AG04449 (cell line): ENCODE measurements around the gene S100A9.

ENCODE experiments used
- CTCF ChIA-PET: fragments of 350-600 bp; formaldehyde crosslinking; extraction: SDS; loops from one replicate; lab custom pipeline; 2021; ENCODE audit warnings: antibody characterized with exemption; lab: Yijun Ruan, JAX
- POLR2A ChIA-PET: fragments of 400-600, 350-600 bp; formaldehyde crosslinking; extraction: SDS; loops from one replicate; lab custom pipeline; 2020; ENCODE audit warnings: antibody characterized with exemption, inconsistent platforms; lab: Yijun Ruan, JAX
- DNase-seq: peaks from one replicate; pipeline ENCODE4 v3.0.0-alpha.2; 2010; ENCODE audit warnings: low read depth, low spot score
- H3K4me3 ChIP-seq: 2 replicates; pipeline ENCODE4 v1.5.1; 2011; ENCODE audit warnings: low read depth, mild to moderate bottlenecking, control low read depth, low read length
- CTCF ChIP-seq: IDR thresholded peaks from one replicate; pipeline ENCODE4 v1.5.1; 2011; ENCODE audit warnings: mild to moderate bottlenecking, moderate library complexity, low read length, control low read depth, inconsistent platforms; ENCODE audit not compliant: insufficient read depth; ENCODE audit errors: missing control alignments

S100A9 gene

DNA sequence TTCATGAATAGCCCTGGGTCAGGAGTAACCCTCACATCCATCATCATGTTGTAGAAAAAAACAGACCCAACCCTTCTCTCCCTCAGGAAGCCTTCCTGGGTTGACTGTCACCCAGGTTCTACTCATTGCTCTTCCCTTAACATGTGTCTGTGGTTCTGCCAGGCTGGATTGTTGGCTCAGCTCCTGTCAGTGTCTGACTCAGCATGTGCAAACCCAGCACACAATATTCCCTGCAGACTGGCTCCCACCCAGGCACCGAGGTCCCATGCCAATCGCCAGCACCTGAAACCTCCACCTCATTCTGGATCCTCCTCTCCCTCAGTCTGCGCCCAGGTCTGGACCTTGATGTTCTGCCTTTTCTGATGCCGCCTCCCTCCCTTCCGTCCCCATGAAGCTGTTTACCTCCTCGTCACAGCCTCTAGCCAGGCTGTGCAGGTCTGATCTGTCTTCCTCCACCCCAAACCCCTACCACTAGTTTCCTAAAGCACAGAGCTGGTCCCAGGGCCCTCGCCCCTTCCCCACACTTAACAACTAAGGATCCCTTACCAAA is 37.6 kb downstream of the S100A9 start:
- TF ChIP-seq CTCF, result no peak
- ChIA-PET CTCF (no interaction called here), POLR2A (no interaction called here)
- DNase-seq, result no peak
- H3K4me3 ChIP-seq, result no peak overlapping the region

DNA sequence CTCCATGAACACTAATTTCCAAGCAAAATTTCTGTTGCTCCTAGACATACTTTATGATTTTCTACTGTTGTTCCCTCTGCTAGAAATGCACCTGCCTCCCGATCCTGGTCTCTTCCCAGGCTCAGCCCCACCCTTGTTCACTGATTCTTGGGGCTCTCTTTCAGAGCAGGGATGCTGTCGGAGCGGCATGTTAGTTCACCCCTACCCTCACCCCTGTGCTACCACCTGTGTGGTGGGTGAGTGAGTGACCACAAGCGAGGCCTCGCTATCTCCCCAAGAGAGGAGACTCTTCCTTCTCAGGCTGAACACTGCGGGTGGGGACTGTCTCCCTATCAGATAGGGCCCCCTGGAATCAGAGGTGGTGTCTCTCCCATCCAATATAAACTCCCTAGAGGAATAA is 38.1 kb downstream of the S100A9 start:
- DNase-seq, result no peak
- H3K4me3 ChIP-seq, result no peak overlapping the region
- ChIA-PET POLR2A (no interaction called here), CTCF (no interaction called here)
- no peak for TF ChIP-seq CTCF

DNA sequence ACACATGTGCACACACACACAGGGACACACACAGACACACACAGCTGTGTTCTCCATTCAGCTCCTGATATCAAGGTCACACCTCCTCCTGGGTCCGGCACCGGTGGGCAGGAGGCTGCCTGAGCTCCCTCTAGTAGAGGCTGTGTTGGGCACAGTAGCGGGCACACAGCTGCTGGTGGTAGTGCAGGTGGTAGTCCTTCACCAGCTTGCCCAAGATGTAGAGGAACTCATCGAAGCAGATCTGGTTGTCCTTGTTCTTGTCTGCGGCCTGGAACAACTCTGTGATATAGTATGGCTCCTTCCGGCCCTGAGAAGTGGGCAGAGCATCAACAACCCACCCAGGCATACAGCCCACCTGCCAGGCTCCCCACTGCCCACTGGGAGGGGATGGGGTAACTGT is 38.8 kb downstream of the S100A9 start:
- no peak for DNase-seq
- CTCF ChIA-PET, result no interaction called here
- no peak for TF ChIP-seq CTCF
- no peak overlapping the region for H3K4me3 ChIP-seq
- POLR2A ChIA-PET, result no interaction called here

- POLR2A ChIA-PET, result no interaction called here
- H3K4me3 ChIP-seq, result no peak overlapping the region
- no peak for DNase-seq
- CTCF ChIA-PET, result no interaction called here
- TF ChIP-seq CTCF, result no peak
Measured at GRCh38 chr1:153397051-153397923, 39.6 kb downstream of the S100A9 start.

DNA sequence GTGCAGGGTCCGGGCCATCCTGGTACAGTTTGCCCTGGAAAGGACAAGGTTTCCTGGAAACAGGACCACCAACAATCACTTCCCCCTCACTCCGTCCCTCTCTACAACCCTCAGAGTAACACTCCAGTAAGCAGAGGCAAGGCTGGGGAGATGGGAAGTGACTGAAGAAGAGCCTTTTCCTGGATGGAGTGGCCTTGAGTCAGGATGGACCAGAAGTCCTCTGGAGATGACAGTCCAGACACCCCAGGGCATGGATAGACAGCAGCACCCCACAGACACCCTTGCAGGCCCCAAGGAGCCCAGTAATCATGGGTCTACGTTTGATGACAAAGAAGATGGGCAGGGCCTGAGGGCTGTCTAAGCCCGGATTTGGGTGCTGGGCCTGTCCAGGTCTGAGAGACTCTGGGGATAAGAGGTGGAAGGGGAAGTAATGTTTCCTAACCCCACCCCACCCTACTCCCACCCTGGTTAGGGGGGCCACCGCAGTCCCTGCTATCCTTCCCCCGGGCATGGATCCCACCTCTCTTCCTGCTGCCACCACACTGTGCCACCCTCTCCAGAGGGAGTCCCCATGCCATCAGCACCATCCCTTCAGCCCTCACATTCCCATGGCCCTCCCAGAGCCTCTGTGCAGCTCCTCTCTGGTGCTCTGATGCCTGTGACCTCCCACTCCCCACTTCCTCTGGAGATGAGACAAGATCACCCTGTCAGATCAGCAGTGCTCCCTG is 40.4 kb downstream of the S100A9 start:
- no peak for TF ChIP-seq CTCF
- DNase-seq, result no peak
- CTCF ChIA-PET, result no interaction called here
- POLR2A ChIA-PET, result no interaction called here
- no peak overlapping the region for H3K4me3 ChIP-seq

- ChIA-PET CTCF (interaction anchor here (1.5 to 1.8 kb wide), 3 partner anchors 86 to 95 kb away, joined by 3 to 11 read pairs (median 4); no protein-coding TSS in a partner anchor), POLR2A (no interaction called here)
- no peak overlapping the region for H3K4me3 ChIP-seq
- no peak for TF ChIP-seq CTCF
- DNase-seq, result no peak
Measured at GRCh38 chr1:153399401-153400055, 41.9 kb downstream of the S100A9 start.
